Measurements from ENCODE around the gene G6PC3. TPM values are rescaled to one million over a fixed set of nuclear protein-coding genes. Genes with fewer than 3 reads are reported as not detected.

Gene G6PC3
- total RNA-seq, 1 experiment from 2014 or later: 105 TPM

DNA sequence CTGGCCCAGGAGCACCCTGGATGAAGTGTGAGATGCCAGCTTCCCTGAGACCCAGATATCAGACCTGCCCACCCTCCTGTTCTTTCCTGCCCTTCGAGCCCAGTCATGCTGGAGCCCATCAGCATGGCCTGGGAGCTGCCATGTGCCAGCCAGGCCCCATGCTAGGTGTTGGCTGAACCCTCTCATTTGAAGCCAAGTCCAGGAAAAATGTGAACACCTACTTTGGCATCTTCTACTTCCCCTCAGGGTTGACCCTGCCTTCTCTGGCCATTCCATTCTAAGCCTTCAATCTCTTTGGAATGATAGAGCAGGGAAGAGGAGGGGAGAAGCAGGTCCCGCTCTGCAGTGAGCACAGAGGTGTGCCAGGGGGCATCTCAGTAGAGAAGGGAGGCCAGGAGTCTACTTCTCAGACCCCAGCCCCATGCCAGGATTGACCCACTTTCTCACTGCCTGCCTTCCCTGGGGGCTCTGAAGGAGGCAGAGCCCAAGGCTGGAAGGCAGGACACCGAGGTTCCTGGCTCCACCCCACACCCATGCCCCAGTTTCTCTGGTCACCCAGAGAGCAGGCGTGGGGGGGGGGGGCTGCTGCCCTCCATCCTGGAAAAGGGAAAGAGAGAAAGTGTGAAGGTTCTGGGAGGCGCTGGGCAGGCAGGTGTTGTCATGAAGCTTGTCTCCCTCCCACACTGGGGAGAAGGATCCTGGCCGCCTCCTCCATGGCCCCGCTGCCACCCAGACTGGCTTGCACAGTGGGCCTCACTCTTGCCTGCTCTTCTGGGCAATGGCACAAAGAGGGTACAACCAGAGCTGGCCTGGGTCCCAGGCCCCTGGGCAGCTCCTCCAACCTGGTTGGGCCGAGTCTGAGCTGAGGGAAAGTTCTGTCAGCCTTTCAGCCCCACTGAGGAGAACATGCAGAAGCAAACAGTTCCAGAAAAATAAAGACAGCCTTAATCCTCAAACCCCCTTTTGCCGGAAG is 43.6 kb downstream of the G6PC3 start:
- Histone ChIP-seq H4K8ac (replicated peaks; ENCODE audit: insufficient read length, low read depth, low read length) (no peak overlapping the region), H3K9me3 (ENCODE audit: control insufficient read depth, low read depth, low read length) (no peaks in the 10 kb centered on the region), H4K20me1 (ENCODE audit: control insufficient read depth, insufficient read depth, insufficient read length) (no peaks in the 10 kb centered on the region), H3K9ac (ENCODE audit: extremely low read depth, insufficient read length, low read length) (no peak overlapping the region), H3K4me1 (ENCODE audit: insufficient read depth, low read length) (peaks cover 12% of the 10 kb centered on the region; the same call in 1 of the 2 replicates), H4K91ac (ENCODE audit: insufficient read length, low read depth, low read length) (no peak overlapping the region), H2BK120ac (ENCODE audit: low read depth, low read length, poor library complexity, severe bottlenecking) (no peak overlapping the region), H3K56ac (ENCODE audit: insufficient read length, low read depth, low read length) (no peak overlapping the region), H2AK5ac (ENCODE audit: insufficient read length, low read length) (no peak overlapping the region), H2BK20ac (ENCODE audit: low read depth, low read length, poor library complexity, severe bottlenecking) (no peak overlapping the region), H3K79me2 (ENCODE audit: insufficient read depth, low read length) (no peaks in the 10 kb centered on the region), H2AFZ (ENCODE audit: low read length) (no peak overlapping the region), H3K4ac (ENCODE audit: low read depth, low read length) (no peak overlapping the region; the same call in 1 of the 2 replicates), H4K5ac (ENCODE audit: insufficient read length, low read depth, low read length) (no peak overlapping the region), H2BK12ac (ENCODE audit: insufficient read length, low read depth, low read length) (no peak overlapping the region), H3T11ph (ENCODE audit: low read length) (no peak overlapping the region), H2BK5ac (ENCODE audit: insufficient read length, low read length) (no peak overlapping the region), H3K23ac (ENCODE audit: insufficient read length, low read depth, low read length) (no peak overlapping the region), H3K14ac (ENCODE audit: insufficient read depth, low read length) (no peak overlapping the region), H3K23me2 (ENCODE audit: insufficient read length, low read depth, low read length, poor library complexity, severe bottlenecking) (no peaks in the 10 kb centered on the region), H2BK15ac (ENCODE audit: low read depth, low read length) (no peak overlapping the region), H3K79me1 (ENCODE audit: insufficient read depth, low read depth, low read length, poor library complexity, severe bottlenecking) (no peaks in the 10 kb centered on the region), H3K4me2 (ENCODE audit: insufficient read depth, insufficient read length, low read length) (no peak overlapping the region), H3K18ac (ENCODE audit: insufficient read length, low read depth, low read length) (no peak overlapping the region), H3K27me3 (ENCODE audit: insufficient read depth, low read length) (no peaks in the 10 kb centered on the region), H3K27ac (ENCODE audit: insufficient read length, low read depth, low read length) (no peak overlapping the region)
- Mint-ChIP-seq H3K4me3 (no peak overlapping the region; a peak in 1 of 5 replicates), H3K27me3 (ENCODE audit: low read depth) (no peaks in the 10 kb centered on the region), H3K4me1 (peaks cover 33 to 58% of the 10 kb centered on the region in 2 experiments), H3K9me3 (no peaks in the 10 kb centered on the region), H3K36me3 (ENCODE audit: insufficient read depth in 1 of 3, low read depth in 3 of 3) (peaks cover 2 to 25% (median 6%) of the 10 kb centered on the region in 3 experiments; a peak in 5 of 7 replicates), H3K27ac (no peak overlapping the region)
- TF ChIP-seq, protein P1, sequence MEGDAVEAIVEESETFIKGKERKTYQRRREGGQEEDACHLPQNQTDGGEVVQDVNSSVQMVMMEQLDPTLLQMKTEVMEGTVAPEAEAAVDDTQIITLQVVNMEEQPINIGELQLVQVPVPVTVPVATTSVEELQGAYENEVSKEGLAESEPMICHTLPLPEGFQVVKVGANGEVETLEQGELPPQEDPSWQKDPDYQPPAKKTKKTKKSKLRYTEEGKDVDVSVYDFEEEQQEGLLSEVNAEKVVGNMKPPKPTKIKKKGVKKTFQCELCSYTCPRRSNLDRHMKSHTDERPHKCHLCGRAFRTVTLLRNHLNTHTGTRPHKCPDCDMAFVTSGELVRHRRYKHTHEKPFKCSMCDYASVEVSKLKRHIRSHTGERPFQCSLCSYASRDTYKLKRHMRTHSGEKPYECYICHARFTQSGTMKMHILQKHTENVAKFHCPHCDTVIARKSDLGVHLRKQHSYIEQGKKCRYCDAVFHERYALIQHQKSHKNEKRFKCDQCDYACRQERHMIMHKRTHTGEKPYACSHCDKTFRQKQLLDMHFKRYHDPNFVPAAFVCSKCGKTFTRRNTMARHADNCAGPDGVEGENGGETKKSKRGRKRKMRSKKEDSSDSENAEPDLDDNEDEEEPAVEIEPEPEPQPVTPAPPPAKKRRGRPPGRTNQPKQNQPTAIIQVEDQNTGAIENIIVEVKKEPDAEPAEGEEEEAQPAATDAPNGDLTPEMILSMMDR (conservative IDR thresholded peaks at IDR 0.05): no peak
- WGBS (ENCODE audit: extremely low coverage, insufficient read length, low lambda C conversion rate): no CpG with 5 or more reads among the region's 9 CpGs
- DNase-seq: no peak

Measured in H9 (cell line).